Brain microvascular endothelial cell (primary cell): ENCODE measurements around the gene CPSF4L.

ENCODE experiments used
- DNase-seq: peaks from one replicate; pipeline ENCODE4 v3.0.0-alpha.2; 2020
- H3K27ac ChIP-seq: fragments of 250-450 bp; sonication (Bioruptor Pico); 2 replicates; pipeline ENCODE4 v1.5.1; 2020; ENCODE audit warnings: mild to moderate bottlenecking, moderate library complexity
- H3K27me3 ChIP-seq: fragments of 250-450 bp; sonication (Bioruptor Pico); replicated peaks from 2 replicates; pipeline ENCODE4 v1.5.1; 2020; ENCODE audit warnings: mild to moderate bottlenecking
- H3K36me3 ChIP-seq: fragments of 250-450 bp; sonication (Bioruptor Pico); replicated peaks from 2 replicates; pipeline ENCODE4 v1.5.1; 2020; ENCODE audit warnings: mild to moderate bottlenecking
- H3K4me3 ChIP-seq: 2 replicates; pipeline ENCODE4 v1.5.1; 2011; ENCODE audit warnings: low read depth, mild to moderate bottlenecking, control low read depth, low read length, moderate library complexity
- in situ Hi-C: cut with HindIII; loops from 2 replicates; pipeline ENCODE4 v1.10.0; 2017; ENCODE audit warnings: low sequenced_read_pairs, low pct_ligation_motif_present
- TF ChIP-seq, protein P1 (sequence below): IDR thresholded peaks from 2 replicates; pipeline ENCODE4 v1.5.1; 2011; ENCODE audit warnings: low read depth, mild to moderate bottlenecking, moderate library complexity, low read length, control low read depth, inconsistent platforms; ENCODE audit errors: missing control alignments

The CPSF4L gene

DNA sequence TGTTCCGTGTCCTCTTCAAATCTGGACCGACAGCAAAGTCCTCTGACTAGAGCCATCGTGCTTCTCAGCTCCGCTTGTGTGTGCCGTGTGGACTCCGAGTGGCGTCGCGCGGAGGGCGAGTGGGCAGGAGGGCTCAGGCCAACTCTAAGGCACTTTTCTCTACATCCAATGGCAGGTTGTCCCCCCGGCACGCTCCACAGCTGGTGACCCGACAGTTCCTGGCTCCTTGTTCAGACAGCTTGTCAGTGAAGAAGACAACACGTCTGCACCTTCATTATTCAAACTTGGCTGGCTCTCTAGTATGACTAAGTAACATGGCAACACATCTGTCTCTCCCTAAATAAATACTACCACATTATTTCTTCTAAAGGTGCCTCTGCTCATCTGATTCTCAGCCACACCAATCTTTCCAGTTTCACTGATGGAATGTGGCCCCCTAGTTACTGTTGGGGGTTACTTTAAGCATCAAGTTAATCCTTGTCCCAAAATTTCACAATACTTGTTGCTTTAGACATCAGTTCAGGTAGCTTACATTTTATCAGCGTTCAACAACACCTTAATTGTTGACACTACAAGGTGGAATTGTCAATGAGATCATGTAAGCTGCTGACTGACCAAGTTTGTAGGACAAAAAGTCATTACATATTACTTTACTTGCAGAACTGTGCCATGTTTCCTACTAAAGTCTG lies 53.4 kb downstream of the CPSF4L start:
- H3K27ac ChIP-seq: no peak overlapping the region
- peaks cover 62% of the 10 kb centered on the region for H3K36me3 ChIP-seq
- in situ Hi-C loops: no loop called here
- no peak for DNase-seq
- H3K27me3 ChIP-seq: no peaks in the 10 kb centered on the region
- TF ChIP-seq, protein P1, sequence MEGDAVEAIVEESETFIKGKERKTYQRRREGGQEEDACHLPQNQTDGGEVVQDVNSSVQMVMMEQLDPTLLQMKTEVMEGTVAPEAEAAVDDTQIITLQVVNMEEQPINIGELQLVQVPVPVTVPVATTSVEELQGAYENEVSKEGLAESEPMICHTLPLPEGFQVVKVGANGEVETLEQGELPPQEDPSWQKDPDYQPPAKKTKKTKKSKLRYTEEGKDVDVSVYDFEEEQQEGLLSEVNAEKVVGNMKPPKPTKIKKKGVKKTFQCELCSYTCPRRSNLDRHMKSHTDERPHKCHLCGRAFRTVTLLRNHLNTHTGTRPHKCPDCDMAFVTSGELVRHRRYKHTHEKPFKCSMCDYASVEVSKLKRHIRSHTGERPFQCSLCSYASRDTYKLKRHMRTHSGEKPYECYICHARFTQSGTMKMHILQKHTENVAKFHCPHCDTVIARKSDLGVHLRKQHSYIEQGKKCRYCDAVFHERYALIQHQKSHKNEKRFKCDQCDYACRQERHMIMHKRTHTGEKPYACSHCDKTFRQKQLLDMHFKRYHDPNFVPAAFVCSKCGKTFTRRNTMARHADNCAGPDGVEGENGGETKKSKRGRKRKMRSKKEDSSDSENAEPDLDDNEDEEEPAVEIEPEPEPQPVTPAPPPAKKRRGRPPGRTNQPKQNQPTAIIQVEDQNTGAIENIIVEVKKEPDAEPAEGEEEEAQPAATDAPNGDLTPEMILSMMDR: no peak
- no peak overlapping the region for H3K4me3 ChIP-seq

DNA sequence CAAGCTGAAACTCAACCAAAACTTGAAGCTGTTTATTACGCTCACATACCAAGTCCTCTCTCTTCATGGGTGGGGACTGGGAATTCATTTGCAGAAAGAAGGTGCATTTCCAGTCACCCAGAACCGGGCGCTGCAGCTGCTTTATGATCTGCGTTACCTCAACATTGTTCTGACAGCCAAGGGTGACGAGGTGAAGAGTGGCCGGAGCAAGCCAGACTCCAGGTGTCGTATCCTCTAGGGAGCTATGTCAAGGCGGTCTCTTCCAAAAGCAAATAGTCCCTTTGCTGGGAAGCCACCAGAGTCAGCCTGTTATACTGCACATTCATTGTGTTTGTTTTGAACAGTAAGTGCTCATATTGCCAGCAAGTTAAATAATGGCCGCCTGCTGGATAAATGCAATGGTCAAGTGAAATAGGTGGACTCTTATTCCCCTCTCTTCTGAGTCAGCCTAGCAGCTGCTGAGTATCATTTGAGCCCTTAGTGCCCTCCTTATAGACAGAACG lies 56.2 kb downstream of the CPSF4L start:
- TF ChIP-seq, protein P1: no peak
- Histone ChIP-seq H3K27ac (no peak overlapping the region), H3K36me3 (peaks cover 82% of the 10 kb centered on the region), H3K27me3 (no peaks in the 10 kb centered on the region), H3K4me3 (no peak overlapping the region)
- in situ Hi-C loops: no loop called here
- no peak for DNase-seq

DNA sequence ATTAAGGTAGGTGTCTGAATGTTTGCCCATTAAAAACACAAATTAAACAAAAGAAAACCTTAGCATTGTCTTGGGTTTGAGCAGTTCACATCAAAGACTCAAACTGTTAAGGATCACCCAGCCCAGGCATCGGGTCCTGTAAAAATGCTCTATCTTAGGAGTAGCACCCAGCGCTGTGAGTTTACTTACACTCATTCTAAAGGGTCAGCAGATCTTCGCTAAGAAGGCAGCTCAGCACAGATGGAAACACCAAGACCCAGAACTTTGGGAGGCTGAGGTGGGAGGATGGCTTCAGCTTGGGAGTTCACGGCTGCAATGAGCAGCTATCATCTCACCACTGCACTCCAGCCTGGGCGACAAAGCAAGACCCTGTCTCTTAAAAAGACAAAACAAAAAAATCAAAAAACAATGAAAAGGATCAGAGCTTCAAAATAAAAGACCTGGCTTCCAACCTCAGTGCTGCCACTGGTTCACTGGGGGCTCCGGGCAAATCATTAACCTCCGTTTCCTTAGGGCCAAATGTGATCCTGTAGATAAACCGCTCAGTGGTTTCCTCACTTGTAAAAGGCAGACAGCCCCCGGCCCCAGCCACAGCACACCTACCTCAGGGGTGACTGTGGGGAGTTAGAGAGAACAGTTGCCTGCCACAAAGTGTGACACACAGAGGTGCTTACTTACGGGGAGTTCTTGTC lies 57.7 kb downstream of the CPSF4L start:
- Histone ChIP-seq H3K27ac (no peak overlapping the region), H3K36me3 (peaks cover 84% of the 10 kb centered on the region), H3K27me3 (no peaks in the 10 kb centered on the region), H3K4me3 (no peak overlapping the region)
- in situ Hi-C loops: no loop called here
- DNase-seq: no peak
- TF ChIP-seq, protein P1: no peak

DNA sequence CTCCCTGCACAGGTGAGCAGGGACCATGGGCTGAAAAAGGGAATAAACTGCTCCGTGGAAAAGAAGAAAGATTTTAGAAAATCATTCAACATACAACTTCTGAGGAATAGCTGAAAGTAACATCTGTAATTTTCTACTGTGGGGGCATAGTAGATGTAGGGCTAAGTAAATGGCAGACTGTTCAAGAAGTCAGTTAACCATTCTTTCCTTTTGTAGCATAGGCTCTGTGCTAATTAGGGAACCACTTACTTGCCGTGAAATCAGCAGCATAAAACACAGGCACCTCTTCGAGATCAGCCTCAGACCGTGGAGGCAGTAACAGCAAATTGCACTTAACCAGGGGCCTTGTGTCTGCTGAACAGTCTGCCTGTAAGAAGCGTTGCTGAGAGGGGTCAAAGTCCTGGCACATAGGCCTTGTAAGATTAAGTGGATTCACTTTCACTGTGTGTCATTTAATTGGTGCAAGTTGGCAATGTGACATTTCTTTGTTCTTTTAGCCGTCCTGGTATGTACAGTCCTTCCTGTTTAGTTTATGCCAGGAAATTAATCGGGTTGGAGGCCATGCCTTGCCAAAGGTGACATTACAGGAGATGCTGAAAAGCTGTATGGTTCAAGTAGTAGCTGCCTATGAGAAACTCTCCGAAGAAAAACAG lies 58.4 kb downstream of the CPSF4L start:
- Histone ChIP-seq H3K4me3 (no peak overlapping the region), H3K27me3 (no peaks in the 10 kb centered on the region), H3K36me3 (peaks cover 84% of the 10 kb centered on the region), H3K27ac (no peak overlapping the region)
- TF ChIP-seq, protein P1: no peak
- in situ Hi-C loops: no loop called here
- DNase-seq: no peak

DNA sequence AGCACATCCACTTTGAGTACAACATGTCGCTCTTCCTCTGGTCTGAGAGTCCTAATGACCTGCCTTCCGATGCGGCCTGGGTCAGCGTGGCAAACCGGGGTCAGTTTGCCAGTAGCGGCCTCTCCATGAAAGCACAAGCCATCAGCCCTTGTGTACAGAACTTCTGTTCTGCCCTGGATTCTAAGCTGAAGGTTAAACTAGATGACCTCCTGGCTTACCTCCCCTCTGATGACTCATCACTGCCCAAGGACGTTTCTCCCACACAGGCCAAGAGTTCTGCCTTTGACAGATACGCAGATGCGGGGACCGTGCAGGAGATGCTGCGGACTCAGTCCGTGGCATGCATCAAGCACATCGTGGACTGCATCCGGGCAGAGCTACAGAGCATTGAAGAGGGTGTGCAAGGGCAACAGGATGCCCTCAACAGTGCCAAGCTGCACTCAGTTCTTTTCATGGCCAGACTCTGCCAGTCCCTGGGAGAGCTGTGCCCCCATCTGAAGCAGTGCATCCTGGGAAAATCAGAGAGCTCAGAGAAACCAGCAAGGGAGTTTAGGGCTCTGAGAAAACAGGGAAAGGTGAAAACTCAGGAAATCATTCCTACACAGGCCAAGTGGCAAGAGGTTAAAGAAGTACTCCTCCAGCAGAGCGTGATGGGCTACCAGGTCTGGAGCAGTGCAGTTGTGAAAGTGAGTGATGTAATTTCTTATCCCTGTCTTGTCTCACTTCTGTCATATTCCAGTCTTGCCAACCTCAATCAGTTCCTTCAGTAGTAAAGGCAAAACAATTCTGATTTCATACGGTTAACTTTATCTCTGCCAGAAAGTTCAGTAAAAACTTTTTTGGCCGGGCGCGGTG lies 60.2 kb downstream of the CPSF4L start:
- TF ChIP-seq, protein P1: no peak
- H3K4me3 ChIP-seq: no peak overlapping the region
- H3K27me3 ChIP-seq: no peaks in the 10 kb centered on the region
- in situ Hi-C loops: no loop called here
- no peak for DNase-seq
- H3K27ac ChIP-seq: no peak overlapping the region
- peaks cover 86% of the 10 kb centered on the region for H3K36me3 ChIP-seq
